Measurements from ENCODE around the gene EYS. TPM values are rescaled to one million over a fixed set of nuclear protein-coding genes. Genes with fewer than 3 reads are reported as not detected.

Gene EYS
- total and polyA plus RNA-seq, 2 of the 8 experiments (the other 6 are each of a cell fraction or from before 2014, with no cell fraction given): 0.05 to 0.13 TPM

- TF ChIP-seq CHD7 (IDR thresholded peaks at IDR 0.05; ENCODE audit: insufficient replicate concordance, low read length) (no peak), ATF2 (IDR thresholded peaks at IDR 0.05; ENCODE audit: low read length) (no peak), JUN (IDR thresholded peaks at IDR 0.05; ENCODE audit: low read depth, low read length) (no peak), SP4 (IDR thresholded peaks at IDR 0.05; ENCODE audit: low read length) (no peak), SAP30 (IDR thresholded peaks at IDR 0.05; ENCODE audit: insufficient read depth, insufficient replicate concordance, low read length) (no peak), MAFK (IDR thresholded peaks at IDR 0.05; ENCODE audit: low read depth, low read length) (no peak), ZNF274 (IDR thresholded peaks at IDR 0.05; ENCODE audit: borderline replicate concordance, extremely low read depth, low read length) (no peak), MAX (IDR thresholded peaks at IDR 0.05) (no peak)
Measured at GRCh38 chr6:63985223-63985622, 1721.8 kb downstream of the EYS start (continued).

All from H1 (cell line).